Neural progenitor cell (in vitro differentiated cells): Measurements from ENCODE around the gene TRMT5. TPM values are rescaled to one million over a fixed set of nuclear protein-coding genes. Genes with fewer than 3 reads are reported as not detected.

Experiments used
- DNase-seq: peaks from one replicate; pipeline ENCODE4 v3.0.0-alpha.2; 2016; ENCODE audit warnings: low spot score
- H2AFZ ChIP-seq: fragments of 200-600 bp; sonication (generic); replicated peaks from 2 replicates; pipeline ENCODE4 v1.6.1; 2016; ENCODE audit warnings: antibody characterized with exemption
- H3F3A ChIP-seq: fragments of 200-600 bp; sonication (generic); 2 replicates; pipeline ENCODE4 v1.6.1; 2016; ENCODE audit warnings: antibody characterized with exemption, low read depth
- H3K27ac ChIP-seq: fragments of 200-600 bp; sonication (generic); 2 replicates; pipeline ENCODE4 v1.5.1; 2016; ENCODE audit warnings: mild to moderate bottlenecking
- H3K27me3 ChIP-seq: fragments of 200-600 bp; sonication (generic); 2 replicates; pipeline ENCODE4 v1.6.1; 2016; ENCODE audit warnings: mild to moderate bottlenecking, moderate library complexity
- H3K36me3 ChIP-seq: fragments of 200-600 bp; sonication (generic); 2 replicates; pipeline ENCODE4 v1.5.1; 2016
- H3K4me1 ChIP-seq: fragments of 200-600 bp; sonication (generic); 2 replicates; pipeline ENCODE4 v1.6.1; 2016; ENCODE audit warnings: mixed run types
- H3K4me2 ChIP-seq: fragments of 200-600 bp; sonication (generic); 2 replicates; pipeline ENCODE4 v1.6.1; 2016
- H3K4me3 ChIP-seq: fragments of 200-600 bp; sonication (generic); 2 replicates; pipeline ENCODE4 v1.5.1; 2016
- H3K79me2 ChIP-seq: fragments of 200-600 bp; sonication (generic); 2 replicates; pipeline ENCODE4 v1.6.1; 2016; ENCODE audit warnings: low read depth
- H3K9ac ChIP-seq: fragments of 200-600 bp; sonication (generic); 2 replicates; pipeline ENCODE4 v1.6.1; 2016
- H3K9me3 ChIP-seq: fragments of 200-600 bp; sonication (generic); 2 replicates; pipeline ENCODE4 v1.5.1; 2016; ENCODE audit warnings: low read depth
- H4K20me1 ChIP-seq: fragments of 200-600 bp; sonication (generic); 2 replicates; pipeline ENCODE4 v1.6.1; 2016; ENCODE audit warnings: low read depth
- H3K27ac Mint-ChIP-seq: 3 replicates; pipeline ENCODE4 v1.8.0; 2021; ENCODE audit warnings: mixed read lengths
- H3K27me3 Mint-ChIP-seq: 2 replicates; pipeline ENCODE4 v1.8.0; 2022; ENCODE audit warnings: low read depth, mild to moderate bottlenecking, inconsistent platforms, moderate library complexity, mixed read lengths; ENCODE audit not compliant: insufficient read depth
- H3K36me3 Mint-ChIP-seq: 3 replicates; pipeline ENCODE4 v1.8.0; 2021; ENCODE audit warnings: mixed read lengths
- H3K4me1 Mint-ChIP-seq: 3 replicates; pipeline ENCODE4 v1.8.0; 2021; ENCODE audit warnings: mixed read lengths
- H3K4me3 Mint-ChIP-seq: 3 replicates; pipeline ENCODE4 v1.8.0; 2021; ENCODE audit warnings: mild to moderate bottlenecking, moderate library complexity, mixed read lengths
- H3K9me3 Mint-ChIP-seq: 3 replicates; pipeline ENCODE4 v1.8.0; 2020; ENCODE audit warnings: mixed read lengths
- EZH2 ChIP-seq: fragments of 200-600 bp; sonication (generic); IDR thresholded peaks from 2 replicates; pipeline ENCODE4 v1.6.1; 2017; ENCODE audit warnings: antibody characterized with exemption, mild to moderate bottlenecking, moderate library complexity
- EZH2phosphoT487 ChIP-seq: fragments of 200-600 bp; sonication (generic); IDR thresholded peaks from 2 replicates; pipeline ENCODE4 v1.6.1; 2017; ENCODE audit warnings: antibody characterized with exemption
- total RNA-seq: library from RNA; depleted of rRNA; stranded (reverse); fragments of >200 nt; gene quantifications from 2 replicates; pipeline ENCODE4 v1.2.3, GENCODE V29; 2015; ENCODE audit warnings: low replicate concordance
- TF ChIP-seq, protein P1 (sequence below): fragments of 200-600 bp; sonication (generic); IDR thresholded peaks from 2 replicates; pipeline ENCODE4 v1.5.1; 2017; ENCODE audit warnings: antibody characterized with exemption, mild to moderate bottlenecking

TRMT5 gene, protein sequence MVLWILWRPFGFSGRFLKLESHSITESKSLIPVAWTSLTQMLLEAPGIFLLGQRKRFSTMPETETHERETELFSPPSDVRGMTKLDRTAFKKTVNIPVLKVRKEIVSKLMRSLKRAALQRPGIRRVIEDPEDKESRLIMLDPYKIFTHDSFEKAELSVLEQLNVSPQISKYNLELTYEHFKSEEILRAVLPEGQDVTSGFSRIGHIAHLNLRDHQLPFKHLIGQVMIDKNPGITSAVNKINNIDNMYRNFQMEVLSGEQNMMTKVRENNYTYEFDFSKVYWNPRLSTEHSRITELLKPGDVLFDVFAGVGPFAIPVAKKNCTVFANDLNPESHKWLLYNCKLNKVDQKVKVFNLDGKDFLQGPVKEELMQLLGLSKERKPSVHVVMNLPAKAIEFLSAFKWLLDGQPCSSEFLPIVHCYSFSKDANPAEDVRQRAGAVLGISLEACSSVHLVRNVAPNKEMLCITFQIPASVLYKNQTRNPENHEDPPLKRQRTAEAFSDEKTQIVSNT
- 17.8 and 25.7 TPM in 2 replicates for total RNA-seq

GRCh38 chr14:60980811-60981632 is at the start of gene TRMT5, which contains the start of gene SLC38A6:
Gene TRMT5, minus strand, starts transcription at chr14:60981079. Its CDS starts 106 bp downstream, at chr14:60980973.
Gene SLC38A6, plus strand, starts transcription at chr14:60981245. Its CDS starts 33 bp downstream, at chr14:60981278.
- H3K4me3 Mint-ChIP-seq = no peak within 1 kb of the TSS
- no peak within 1 kb of the TSS for H3K27ac Mint-ChIP-seq
- peaks cover 2% of the 10 kb centered on the region for H3K36me3 Mint-ChIP-seq

DNA sequence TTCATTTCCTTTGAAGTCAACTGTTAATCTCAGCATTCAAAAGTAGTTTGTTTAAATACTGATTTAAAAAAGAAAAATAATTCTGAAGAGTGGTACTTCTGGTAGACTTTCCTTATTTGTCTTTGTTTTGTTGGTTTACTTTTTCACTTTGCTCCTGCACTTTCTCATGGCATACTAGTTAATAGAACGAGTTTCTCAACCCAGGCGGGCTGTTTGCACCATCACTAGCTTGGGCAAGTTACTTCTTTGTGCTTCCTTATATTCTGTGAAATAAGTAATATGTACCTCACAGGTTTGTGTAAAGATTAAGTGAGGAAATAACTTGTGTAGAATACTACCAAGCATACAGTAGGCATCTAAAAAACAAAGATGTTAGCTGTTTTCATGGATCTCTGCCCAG is 45.6 kb upstream of the TRMT5 start:
- H3F3A ChIP-seq = no peaks in the 10 kb centered on the region
- no peak overlapping the region for H3K9ac ChIP-seq
- no peaks in the 10 kb centered on the region for H3K36me3 ChIP-seq
- Mint-ChIP-seq H3K4me3 (no peak overlapping the region), H3K4me1 (no peaks in the 10 kb centered on the region), H3K36me3 (no peaks in the 10 kb centered on the region), H3K9me3 (no peaks in the 10 kb centered on the region), H3K27me3 (no peaks in the 10 kb centered on the region), H3K27ac (no peak overlapping the region)
- H3K27me3 ChIP-seq = no peaks in the 10 kb centered on the region
- DNase-seq = no peak
- no peak for TF ChIP-seq EZH2phosphoT487
- TF ChIP-seq EZH2 = no peak
- TF ChIP-seq, protein P1, sequence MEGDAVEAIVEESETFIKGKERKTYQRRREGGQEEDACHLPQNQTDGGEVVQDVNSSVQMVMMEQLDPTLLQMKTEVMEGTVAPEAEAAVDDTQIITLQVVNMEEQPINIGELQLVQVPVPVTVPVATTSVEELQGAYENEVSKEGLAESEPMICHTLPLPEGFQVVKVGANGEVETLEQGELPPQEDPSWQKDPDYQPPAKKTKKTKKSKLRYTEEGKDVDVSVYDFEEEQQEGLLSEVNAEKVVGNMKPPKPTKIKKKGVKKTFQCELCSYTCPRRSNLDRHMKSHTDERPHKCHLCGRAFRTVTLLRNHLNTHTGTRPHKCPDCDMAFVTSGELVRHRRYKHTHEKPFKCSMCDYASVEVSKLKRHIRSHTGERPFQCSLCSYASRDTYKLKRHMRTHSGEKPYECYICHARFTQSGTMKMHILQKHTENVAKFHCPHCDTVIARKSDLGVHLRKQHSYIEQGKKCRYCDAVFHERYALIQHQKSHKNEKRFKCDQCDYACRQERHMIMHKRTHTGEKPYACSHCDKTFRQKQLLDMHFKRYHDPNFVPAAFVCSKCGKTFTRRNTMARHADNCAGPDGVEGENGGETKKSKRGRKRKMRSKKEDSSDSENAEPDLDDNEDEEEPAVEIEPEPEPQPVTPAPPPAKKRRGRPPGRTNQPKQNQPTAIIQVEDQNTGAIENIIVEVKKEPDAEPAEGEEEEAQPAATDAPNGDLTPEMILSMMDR = no peak
- no peak overlapping the region for H3K27ac ChIP-seq
- no peak overlapping the region for H2AFZ ChIP-seq
- no peak overlapping the region for H3K4me3 ChIP-seq
- no peaks in the 10 kb centered on the region for H3K9me3 ChIP-seq
- no peaks in the 10 kb centered on the region for H4K20me1 ChIP-seq
- no peaks in the 10 kb centered on the region for H3K4me1 ChIP-seq
- no peak overlapping the region for H3K4me2 ChIP-seq
- no peaks in the 10 kb centered on the region for H3K79me2 ChIP-seq

More at GRCh38 chr14:60980811-60981632, at the start of gene TRMT5, which contains the start of gene SLC38A6:
- Histone ChIP-seq H3K9me3 (no peaks in the 10 kb centered on the region), H4K20me1 (no peaks in the 10 kb centered on the region), H3K4me1 (peaks cover 14% of the 10 kb centered on the region), H3K9ac (peak within 1 kb of the TSS; percentile 55), H3K27me3 (no peaks in the 10 kb centered on the region), H2AFZ (peak within 1 kb of the TSS; percentile 85), H3K4me3 (peak within 1 kb of the TSS; percentile 79), H3F3A (peaks cover 19% of the 10 kb centered on the region), H3K36me3 (peaks cover 12% of the 10 kb centered on the region), H3K27ac (peak within 1 kb of the TSS; percentile 62), H3K79me2 (peaks cover 40% of the 10 kb centered on the region), H3K4me2 (peak within 1 kb of the TSS; percentile 87)
- H3K9me3 Mint-ChIP-seq = no peaks in the 10 kb centered on the region
- H3K27me3 Mint-ChIP-seq = peaks cover 2% of the 10 kb centered on the region
- TF ChIP-seq EZH2 = no peak
- no peak for TF ChIP-seq EZH2phosphoT487
- TF ChIP-seq, protein P1 = no peak
- peak; percentile 95 for DNase-seq
- peaks cover 11% of the 10 kb centered on the region for H3K4me1 Mint-ChIP-seq

DNA sequence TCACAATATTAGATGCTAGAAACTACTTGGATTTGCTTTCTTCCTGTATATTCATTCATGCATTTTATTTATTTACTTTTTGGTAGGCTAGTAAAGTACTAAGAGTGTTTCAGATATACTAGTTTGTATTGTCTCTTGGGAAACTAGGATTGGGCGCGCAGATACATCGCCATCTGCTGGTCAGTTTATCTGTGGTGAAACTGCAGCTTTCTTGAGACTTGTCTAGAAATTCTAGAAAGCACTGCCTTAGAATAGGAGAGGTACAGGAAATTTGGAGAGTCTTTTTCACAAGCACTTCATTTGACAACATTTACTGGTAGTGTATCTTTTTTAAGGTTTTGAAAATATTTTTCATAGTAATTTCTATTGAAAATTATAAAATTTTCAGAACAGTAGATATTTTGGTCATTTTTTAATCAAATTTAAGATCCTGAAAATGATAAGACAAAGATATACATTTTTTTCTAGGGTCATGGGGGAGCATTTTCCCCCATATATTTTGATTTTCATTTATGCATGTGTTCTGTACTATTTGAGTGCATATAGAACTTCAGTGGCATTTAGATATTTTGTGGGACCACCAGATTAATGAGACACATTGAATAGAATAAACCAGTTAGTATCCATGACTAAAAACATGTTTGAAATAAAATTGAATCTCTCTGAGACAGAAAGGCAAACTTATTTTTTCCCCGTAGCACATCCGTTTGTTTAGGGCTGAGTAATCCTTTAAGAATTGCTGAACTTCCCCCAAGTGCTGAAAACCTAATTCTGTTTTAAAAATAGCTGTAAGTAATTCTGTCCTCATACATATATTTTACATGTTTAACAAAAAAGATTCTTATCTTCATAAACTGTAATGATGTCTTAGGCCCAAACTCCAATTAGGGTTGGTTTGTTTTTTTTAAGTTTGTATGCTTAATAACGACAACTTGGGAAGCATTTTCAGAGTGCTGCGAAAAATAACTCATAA is 44.7 kb upstream of the TRMT5 start:
- Histone ChIP-seq H3K4me3 (no peak overlapping the region), H3K27me3 (no peaks in the 10 kb centered on the region), H3K27ac (no peak overlapping the region), H3K9ac (no peak overlapping the region), H4K20me1 (no peaks in the 10 kb centered on the region), H3K9me3 (no peaks in the 10 kb centered on the region), H3F3A (no peaks in the 10 kb centered on the region), H3K36me3 (no peaks in the 10 kb centered on the region), H2AFZ (no peak overlapping the region), H3K4me1 (no peaks in the 10 kb centered on the region), H3K4me2 (no peak overlapping the region), H3K79me2 (no peaks in the 10 kb centered on the region)
- H3K4me3 Mint-ChIP-seq = no peak overlapping the region
- no peaks in the 10 kb centered on the region for H3K9me3 Mint-ChIP-seq
- H3K36me3 Mint-ChIP-seq = no peaks in the 10 kb centered on the region
- TF ChIP-seq, protein P1 = peak; percentile 95
- no peak for TF ChIP-seq EZH2phosphoT487
- no peaks in the 10 kb centered on the region for H3K4me1 Mint-ChIP-seq
- no peaks in the 10 kb centered on the region for H3K27me3 Mint-ChIP-seq
- DNase-seq = peak; percentile 75
- H3K27ac Mint-ChIP-seq = no peak overlapping the region
